ENCODE results near the gene GABRR3.

Gene GABRR3

DNA sequence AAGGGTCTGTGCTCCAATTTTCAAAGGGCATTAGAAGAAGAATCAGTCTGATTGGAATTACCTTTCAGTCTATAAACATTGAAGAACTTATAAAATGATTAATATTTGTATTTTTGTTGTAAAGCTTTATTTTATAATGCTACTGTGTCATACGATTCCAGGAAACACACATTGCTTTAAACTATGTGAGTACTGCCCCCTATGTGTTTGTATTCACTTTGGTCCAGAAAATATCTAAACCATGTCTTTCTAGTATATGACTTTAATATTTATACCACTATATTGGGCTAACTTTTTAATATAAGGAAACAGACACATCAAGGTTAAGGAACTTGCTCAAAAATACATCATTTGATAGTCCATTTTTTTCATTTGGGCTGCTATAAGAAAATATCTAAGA lies 59.6 kb downstream of the GABRR3 start:
- DNase-seq (ENCODE audit: low spot score), result no peak
- TF ChIP-seq, protein P1, sequence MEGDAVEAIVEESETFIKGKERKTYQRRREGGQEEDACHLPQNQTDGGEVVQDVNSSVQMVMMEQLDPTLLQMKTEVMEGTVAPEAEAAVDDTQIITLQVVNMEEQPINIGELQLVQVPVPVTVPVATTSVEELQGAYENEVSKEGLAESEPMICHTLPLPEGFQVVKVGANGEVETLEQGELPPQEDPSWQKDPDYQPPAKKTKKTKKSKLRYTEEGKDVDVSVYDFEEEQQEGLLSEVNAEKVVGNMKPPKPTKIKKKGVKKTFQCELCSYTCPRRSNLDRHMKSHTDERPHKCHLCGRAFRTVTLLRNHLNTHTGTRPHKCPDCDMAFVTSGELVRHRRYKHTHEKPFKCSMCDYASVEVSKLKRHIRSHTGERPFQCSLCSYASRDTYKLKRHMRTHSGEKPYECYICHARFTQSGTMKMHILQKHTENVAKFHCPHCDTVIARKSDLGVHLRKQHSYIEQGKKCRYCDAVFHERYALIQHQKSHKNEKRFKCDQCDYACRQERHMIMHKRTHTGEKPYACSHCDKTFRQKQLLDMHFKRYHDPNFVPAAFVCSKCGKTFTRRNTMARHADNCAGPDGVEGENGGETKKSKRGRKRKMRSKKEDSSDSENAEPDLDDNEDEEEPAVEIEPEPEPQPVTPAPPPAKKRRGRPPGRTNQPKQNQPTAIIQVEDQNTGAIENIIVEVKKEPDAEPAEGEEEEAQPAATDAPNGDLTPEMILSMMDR (IDR thresholded peaks at IDR 0.05; ENCODE audit: extremely low read depth, missing control alignments), result no peak

DNA sequence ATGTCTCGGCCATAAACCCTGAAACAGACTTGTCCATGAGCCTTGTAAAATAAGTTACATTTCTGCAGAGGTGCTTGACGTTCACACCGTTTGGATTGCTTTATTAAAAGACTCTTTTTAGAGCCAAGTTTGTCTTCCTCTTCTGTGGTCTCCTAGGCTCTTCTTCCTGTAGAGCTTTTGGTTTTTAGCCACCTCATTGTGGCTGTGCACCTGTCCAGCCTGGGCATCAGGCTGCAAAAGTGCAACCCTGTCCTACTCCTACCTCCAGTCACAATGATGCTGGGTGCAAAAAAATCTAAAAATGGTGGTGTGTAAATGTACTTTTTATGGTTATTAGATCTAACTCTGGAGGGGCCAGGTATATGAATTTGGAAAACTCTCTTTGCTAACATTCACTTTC lies 60.1 kb downstream of the GABRR3 start:
- DNase-seq (ENCODE audit: low spot score), result no peak
- TF ChIP-seq, protein P1 (IDR thresholded peaks at IDR 0.05; ENCODE audit: extremely low read depth, missing control alignments), result no peak

DNA sequence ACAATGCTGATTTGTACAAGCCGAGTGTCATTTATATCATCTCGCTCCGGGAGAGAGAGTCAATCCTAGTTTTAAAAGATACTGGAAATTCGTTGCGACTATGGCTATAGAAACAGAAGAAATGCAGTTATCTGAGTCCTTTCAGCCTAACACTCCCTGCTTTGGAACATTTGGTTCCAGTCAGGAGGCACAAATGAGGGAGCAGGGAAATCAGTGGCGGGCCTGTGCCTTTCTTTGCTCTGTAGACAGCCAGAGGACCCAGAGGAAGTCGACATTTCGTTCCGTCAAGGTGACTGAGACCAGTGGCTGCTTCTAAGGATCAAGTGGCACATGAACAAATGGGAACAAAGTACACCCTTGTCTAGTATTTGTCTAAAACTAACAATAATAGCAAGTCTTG lies 62.1 kb downstream of the GABRR3 start:
- TF ChIP-seq, protein P1 (IDR thresholded peaks at IDR 0.05; ENCODE audit: extremely low read depth, missing control alignments), result no peak
- DNase-seq (ENCODE audit: low spot score), result no peak

DNA sequence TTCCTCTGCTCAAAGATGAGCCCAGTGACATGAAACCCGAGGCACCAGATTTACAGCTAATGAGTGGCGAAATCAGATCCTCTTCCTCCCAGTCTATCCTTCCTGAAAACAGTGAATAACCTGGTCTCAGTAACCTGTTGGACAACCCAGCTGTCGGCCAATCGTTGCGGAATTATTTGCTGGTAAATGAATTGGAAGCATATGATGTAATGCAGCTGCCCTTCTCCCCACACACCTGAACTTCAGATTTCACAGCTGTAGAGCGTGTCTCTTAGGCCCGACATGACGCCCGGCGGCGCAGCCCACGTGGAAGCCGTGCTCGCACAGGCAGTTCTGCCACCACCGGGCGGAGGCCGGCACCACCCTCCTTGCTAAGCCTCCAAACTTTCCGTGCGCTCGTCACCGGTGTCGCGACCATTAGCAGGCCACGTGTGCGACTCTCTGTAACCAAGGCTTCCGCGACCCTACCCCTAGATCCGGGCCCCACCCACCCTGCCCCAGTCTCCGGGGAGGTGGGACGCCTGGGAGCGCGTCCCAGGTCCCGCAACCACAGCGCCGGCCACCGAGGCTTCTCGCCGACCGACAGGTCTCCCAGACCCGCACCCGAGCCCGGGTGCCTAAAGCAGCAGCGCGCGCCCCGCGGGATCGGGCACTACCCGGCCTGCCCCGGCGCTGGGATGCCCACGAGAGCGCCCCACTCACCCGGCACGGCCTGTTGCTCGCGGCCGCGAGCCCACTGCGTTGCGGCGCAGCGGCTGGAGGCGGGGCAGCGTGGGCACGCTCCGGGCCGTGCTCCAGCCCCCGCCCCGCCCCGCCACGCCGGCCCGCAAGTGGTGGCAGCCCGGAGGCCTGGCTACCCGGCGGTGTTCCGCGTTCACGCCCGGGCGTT lies 63.2 kb downstream of the GABRR3 start, which contains the start of gene RIOX2:
Gene RIOX2, minus strand, starts transcription at position 753 of the 889 bp plus-strand sequence. CDS start 4,838 bp downstream, outside the sequence.
- DNase-seq (ENCODE audit: low spot score), result peak; percentile 89
- TF ChIP-seq, protein P1 (IDR thresholded peaks at IDR 0.05; ENCODE audit: extremely low read depth, missing control alignments), result no peak

DNA sequence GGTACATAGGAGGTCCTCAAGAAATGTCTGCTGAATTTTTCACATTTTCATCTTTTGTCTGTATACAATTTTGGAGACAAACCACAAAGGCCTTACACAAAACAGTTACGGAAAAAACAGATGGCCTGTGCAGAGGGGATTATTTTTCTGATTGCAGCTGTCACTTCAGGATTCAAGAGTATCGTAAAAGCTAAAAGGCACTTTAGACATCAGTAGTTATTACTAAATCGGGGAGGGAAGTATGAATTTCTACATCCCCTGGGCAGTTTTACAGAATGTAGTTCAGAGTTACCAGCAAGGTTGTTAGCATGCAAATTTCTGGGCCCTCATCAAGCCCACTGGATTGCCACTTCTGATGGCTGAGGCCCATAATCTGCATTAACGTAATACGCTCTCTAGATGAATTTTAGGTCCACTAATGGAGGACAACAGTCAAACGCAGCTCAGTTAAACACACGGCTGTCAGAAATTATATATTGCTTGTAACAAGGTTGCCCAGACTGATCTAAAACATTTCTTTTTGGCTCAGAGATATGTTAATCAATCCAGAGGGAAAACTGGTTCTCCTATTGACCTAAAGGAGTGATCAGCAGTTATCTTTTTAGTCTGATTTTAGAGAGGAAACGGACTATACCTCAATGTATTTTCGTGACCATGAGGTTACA lies 64.0 kb downstream of the GABRR3 start:
- TF ChIP-seq, protein P1 (IDR thresholded peaks at IDR 0.05; ENCODE audit: extremely low read depth, missing control alignments), result no peak
- DNase-seq (ENCODE audit: low spot score), result peak; percentile 14

DNA sequence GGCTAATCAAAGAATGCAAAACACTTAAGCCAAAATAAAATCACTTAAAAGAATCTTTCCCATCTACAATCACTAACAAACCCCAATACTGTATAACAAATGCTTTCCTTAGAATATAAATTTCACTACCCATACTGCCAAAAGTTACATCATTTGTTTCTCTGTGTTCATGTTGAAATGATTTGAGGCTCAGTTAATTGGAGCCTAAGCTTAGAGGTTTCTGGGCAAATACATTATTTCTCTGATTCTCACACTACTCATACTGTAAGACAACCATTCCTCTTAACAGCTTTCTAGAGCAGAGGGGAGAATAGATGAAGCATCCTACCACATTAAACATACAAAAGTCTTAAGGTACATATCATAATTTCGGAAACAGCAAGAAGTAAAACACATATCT lies 65.0 kb downstream of the GABRR3 start:
- no peak for DNase-seq (ENCODE audit: low spot score)
- TF ChIP-seq, protein P1 (IDR thresholded peaks at IDR 0.05; ENCODE audit: extremely low read depth, missing control alignments), result no peak

DNA sequence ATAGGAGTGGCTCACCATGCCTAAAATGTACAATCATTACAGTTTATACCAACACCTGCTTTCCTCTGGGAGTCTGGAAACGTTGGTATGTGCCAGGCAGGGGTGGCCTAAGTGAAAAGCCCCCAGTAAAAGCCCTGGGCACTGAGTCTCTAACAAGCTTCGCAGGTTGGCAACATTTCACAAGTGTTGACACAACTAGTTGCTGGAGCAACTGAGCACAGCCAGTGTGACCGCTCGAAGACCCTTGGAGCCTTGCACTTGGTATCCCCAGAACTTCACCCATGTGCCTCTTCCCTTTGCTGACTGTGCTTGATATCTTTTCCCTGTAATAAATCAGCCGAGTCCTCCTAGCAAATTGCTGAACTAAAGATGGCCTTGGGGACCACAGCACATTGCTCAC lies 65.6 kb downstream of the GABRR3 start:
- TF ChIP-seq, protein P1 (IDR thresholded peaks at IDR 0.05; ENCODE audit: extremely low read depth, missing control alignments), result no peak
- DNase-seq (ENCODE audit: low spot score), result no peak
